Right kidney (tissue), 1 donor: Measurements from ENCODE around the gene CDHR1.
"Not testable (repeated sequence)": the region's sequence is repeated elsewhere in the genome, so short reads cannot be mapped to it uniquely, and the experiment has no call there.

ENCODE experiments used
- DNase-seq: peaks from one replicate; pipeline ENCODE4 v3.0.0-alpha.2; 2016

CDHR1 gene

GRCh38 chr10:84175436-84175835 is 18.9 kb upstream of the CDHR1 start:
- DNase-seq: no peak

GRCh38 chr10:84176351-84176750 is 18.0 kb upstream of the CDHR1 start:
- DNase-seq: no peak

DNA sequence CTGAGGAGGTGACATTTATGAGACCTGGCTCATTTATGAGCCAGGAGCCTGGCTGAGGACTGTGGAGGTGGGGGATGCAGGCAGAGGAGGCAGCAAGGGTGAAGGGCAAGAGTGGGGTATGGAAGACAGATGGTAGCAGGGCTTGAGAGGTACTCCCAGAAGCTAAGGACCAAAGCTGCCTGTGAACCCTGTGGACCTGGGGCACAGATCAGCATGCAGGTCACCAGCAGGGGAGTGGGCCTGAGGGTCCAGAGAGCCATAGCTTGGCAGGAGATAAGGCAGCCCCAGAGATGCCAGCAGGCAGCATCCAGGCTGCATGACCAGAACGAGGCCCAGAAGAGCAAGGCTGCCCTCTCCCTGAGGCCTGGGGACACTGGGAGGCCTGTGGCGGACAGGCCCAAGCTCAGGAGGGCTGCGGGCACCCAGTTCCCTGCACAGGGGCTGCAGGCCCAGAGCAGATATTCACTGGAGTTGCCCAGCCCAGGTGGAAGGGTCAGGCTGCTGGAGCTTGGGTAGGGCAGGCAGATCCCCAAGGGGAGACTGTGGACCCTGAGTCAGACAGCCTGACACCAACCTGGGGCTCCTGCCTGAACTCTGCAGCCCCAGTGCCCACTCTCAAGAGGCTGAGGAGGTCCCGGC is 17.4 kb upstream of the CDHR1 start:
- no peak for DNase-seq

GRCh38 chr10:84177541-84178141 is 16.7 kb upstream of the CDHR1 start:
- DNase-seq: no peak

DNA sequence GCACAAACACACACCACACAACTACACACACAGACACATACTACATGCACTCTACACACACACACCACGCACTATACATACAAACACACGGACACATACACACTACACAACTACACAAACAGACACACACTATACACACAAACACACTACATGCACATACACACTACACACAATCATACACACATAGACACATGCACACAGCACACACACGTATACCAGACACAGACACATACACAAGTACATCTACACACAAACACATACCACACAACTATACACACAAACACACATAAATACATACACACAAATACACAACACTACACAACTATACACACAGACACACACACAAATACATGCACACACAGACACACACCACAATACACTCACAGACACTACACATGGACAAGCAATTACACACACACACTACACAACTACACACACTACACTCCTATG is 16.2 kb upstream of the CDHR1 start:
- DNase-seq: no peak

GRCh38 chr10:84179059-84179710 is 15.2 kb upstream of the CDHR1 start:
- DNase-seq: peak; percentile 31

DNA sequence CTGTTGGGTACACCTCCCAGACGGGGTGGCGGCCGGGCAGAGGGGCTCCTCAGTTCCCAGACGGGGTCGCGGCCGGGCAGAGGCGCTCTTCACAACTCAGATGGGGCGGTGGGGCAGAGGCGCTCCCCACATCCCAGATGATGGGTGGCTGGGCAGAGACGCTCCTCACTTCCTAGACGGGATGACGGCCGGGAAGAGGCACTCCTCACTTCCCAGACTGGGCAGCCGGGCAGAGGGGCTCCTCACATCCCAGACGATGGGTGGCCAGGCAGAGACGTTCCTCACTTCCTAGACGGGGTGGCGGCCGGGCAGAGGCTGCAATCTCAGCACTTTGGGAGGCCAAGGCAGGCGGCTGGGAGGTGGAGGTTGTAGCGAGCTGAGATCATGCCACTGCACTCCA is 14.0 kb upstream of the CDHR1 start:
- not testable (repeated sequence) for DNase-seq

DNA sequence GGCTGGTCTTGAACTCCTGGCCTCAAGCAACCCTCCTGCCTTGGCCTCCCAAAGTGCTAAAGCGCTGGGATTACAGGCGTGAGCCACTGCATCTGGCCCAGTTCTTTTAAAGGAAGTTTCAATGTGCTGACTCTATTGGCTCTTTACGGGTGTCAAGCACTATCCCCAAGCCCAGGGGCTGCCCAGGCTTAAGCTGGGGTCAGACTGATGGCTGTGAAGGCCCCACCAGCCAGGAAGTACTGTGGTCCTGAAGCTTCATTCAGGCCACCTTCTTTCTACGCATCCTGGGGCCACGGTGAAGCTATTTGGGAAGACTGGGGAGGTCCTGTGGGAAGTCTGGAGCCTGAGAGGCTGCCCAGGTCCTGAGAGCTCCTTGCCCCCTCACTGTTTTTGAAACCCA is 12.7 kb upstream of the CDHR1 start:
- no peak for DNase-seq

DNA sequence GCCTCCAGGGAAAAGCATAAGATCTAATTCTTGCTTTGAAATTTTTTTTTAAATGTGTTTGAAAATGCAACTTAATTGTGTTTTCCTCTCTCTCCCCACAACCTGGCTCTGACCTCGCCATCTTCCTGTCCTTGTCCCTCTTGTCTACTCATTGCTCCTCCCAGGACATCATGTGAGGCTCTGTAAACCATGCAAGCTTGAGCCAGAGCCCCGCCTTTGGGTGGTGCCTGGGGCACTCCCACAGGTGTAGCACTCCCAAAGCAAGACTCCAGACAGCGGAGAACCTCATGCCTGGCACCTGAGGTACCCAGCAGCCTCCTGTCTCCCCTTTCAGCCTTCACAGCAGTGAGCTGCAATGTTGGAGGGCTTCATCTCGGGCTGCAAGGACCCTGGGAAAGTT is 9.8 kb upstream of the CDHR1 start:
- DNase-seq: no peak

- no peak for DNase-seq
Measured at GRCh38 chr10:84185526-84186175, 8.7 kb upstream of the CDHR1 start.

GRCh38 chr10:84188815-84189214 is 5.5 kb upstream of the CDHR1 start:
- DNase-seq: no peak

- DNase-seq: no peak
Measured at GRCh38 chr10:84190621-84191020, 3.7 kb upstream of the CDHR1 start.

- no peak for DNase-seq
Measured at GRCh38 chr10:84191106-84191505, 3.2 kb upstream of the CDHR1 start.

DNA sequence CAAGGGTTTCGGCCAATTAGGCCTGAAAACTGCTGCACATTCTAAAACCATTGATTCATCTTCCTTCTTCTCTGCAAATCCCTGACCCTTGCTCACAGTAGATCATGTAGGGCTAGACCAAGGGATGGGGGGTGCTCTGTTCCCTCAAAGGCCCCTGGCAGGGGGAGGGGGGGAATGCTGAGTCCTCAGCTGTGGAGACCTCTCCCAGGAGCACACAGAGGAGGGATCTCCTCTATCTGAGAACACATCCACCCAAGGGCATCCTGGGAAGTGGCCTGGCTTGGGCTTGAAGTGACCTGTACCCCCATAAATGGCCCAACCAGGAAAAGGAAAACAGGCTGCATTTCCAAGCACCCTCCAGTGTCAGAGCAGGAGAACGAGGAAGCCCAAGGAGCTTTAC is 1.0 kb upstream of the CDHR1 start:
- no peak for DNase-seq

- no peak for DNase-seq
Measured at GRCh38 chr10:84193846-84194423, 402 bp upstream of the CDHR1 start.

GRCh38 chr10:84195044-84195830 is 900 bp downstream of the CDHR1 start:
- no peak for DNase-seq

- no peak for DNase-seq
Measured at GRCh38 chr10:84196083-84196482, 1.7 kb downstream of the CDHR1 start.

DNA sequence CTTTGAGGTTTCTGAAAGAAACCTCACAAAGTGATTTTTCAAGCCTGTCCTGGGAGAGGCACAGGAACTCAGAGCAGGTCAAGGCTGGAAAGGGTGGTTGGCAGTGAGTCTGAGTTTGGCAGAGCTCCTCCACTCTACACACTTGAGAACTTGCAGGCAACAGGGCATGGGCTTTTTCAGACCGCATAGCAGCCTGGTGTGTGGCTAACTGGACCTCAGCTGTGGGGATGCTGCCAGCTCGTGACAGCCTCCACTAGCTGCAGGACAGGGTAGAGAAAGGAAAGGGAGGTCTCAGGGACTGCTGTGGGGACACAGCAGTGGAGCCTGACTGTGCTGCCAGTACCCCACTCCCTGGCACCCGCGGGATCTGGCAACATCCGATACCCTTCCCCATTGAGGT is 2.6 kb downstream of the CDHR1 start:
- DNase-seq: no peak

GRCh38 chr10:84197643-84198042 is 3.3 kb downstream of the CDHR1 start:
- DNase-seq: no peak

- no peak for DNase-seq
Measured at GRCh38 chr10:84198206-84198915, 4.0 kb downstream of the CDHR1 start.

- no peak for DNase-seq
Measured at GRCh38 chr10:84200537-84201243, 6.4 kb downstream of the CDHR1 start.
